Measurements from ENCODE around the gene FAM200C. TPM values are rescaled to one million over a fixed set of nuclear protein-coding genes. Genes with fewer than 3 reads are reported as not detected.

Gene FAM200C
- polyA plus RNA-seq, 3 donors, result 0.08 to 0.39 TPM; not detected in 1

DNA sequence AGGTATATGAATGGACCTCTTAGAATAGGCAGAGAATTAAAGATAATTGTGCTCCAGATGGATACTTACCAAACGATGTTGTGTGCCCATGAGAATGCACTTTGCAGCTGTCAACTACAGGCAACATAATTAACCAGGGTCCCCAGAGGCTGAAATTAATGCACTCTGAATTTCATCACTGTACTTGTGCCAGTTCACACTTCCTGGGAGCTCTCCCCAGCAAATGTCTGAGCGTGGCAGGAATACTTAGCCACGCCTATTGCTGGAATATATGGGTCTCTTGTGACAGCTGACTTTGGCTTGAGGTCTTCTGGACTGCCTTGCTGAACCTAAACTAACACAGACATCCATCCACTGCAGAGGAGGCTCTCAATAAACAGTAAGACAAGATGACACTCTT, 17.5 kb downstream of the FAM200C start:
- Histone ChIP-seq H3K27me3 (ENCODE audit: control insufficient read depth in 2 of 2, insufficient read depth in 2 of 2, low read length in 2 of 2) (peaks cover 0 to 2% of the 10 kb centered on the region in 2 donors), H3K9me3 (replicated peaks in 1 of 2; ENCODE audit: control insufficient read depth in 1 of 2, insufficient read depth in 1 of 2, low read length in 2 of 2) (peaks cover 3 to 4% of the 10 kb centered on the region in 2 donors), H3K79me2 (ENCODE audit: insufficient read depth, low read length) (no peaks in the 10 kb centered on the region), H3K4me2 (replicated peaks; ENCODE audit: extremely low read depth, low read length, poor library complexity, severe bottlenecking) (no peak overlapping the region), H4K20me1 (ENCODE audit: insufficient read depth, low read length) (no peaks in the 10 kb centered on the region), H2AFZ (ENCODE audit: insufficient read depth, low read depth, low read length, poor library complexity, severe bottlenecking) (no peak overlapping the region), H3K4me1 (ENCODE audit: control insufficient read depth in 1 of 2, insufficient read depth in 2 of 2, low read length in 2 of 2) (no peaks in the 10 kb centered on the region), H3K9ac (ENCODE audit: insufficient read depth, low read length, poor library complexity, severe bottlenecking) (no peak overlapping the region), H3K36me3 (replicated peaks in 1 of 2; ENCODE audit: control insufficient read depth in 1 of 2, insufficient read depth in 2 of 2, low read length in 2 of 2) (no peaks in the 10 kb centered on the region), H3K4me3 (replicated peaks in 1 of 3; ENCODE audit: low read depth in 2 of 3, low read length in 3 of 3) (no peak overlapping the region), H3K27ac (ENCODE audit: low read depth in 1 of 2, low read length in 2 of 2) (no peak overlapping the region)
- Mint-ChIP-seq H3K27ac (no peak overlapping the region), H3K9me3 (peaks cover 0 to 8% (median 6%) of the 10 kb centered on the region in 7 donors), H3K36me3 (no peaks in the 10 kb centered on the region), H3K27me3 (ENCODE audit: low read depth in 3 of 3) (peaks cover 2 to 12% (median 3%) of the 10 kb centered on the region in 3 donors), H3K4me1 (peaks cover 4% of the 10 kb centered on the region), H3K4me3 (no peak overlapping the region)
- TF ChIP-seq CTCF (IDR thresholded peaks at IDR 0.05), result no peak
- intact Hi-C loops (cut with micrococcal nuclease), result no loop called here
- WGBS (ENCODE audit: insufficient coverage), result 80% methylated on average over 1 of the region's 3 CpGs
- DNase-seq, result no peak

DNA sequence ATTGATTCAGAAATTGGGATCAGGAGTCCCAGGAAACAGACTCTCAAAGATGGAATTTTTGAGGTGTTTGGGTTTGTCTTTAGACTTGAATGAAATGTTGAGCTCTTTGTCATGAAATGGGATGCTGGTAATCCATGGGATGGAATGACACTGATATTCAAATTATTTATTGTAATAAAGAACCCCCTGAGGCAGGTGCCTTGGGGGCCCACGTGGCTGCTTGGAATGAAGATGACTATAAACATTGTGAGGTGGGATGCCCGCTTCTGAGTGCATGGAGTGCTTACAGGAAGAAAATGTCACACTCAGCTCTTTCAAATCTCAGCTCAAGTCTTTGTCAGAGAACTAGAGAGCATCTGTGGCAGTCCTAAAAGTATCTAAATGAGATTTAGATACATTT, 19.8 kb downstream of the FAM200C start:
- H2AFZ ChIP-seq (ENCODE audit: insufficient read depth, low read depth, low read length, poor library complexity, severe bottlenecking), result no peak overlapping the region
- peaks cover 7 to 24% (median 9%) of the 10 kb centered on the region in 3 donors for H3K27me3 Mint-ChIP-seq (ENCODE audit: low read depth in 3 of 3)
- H3K4me1 Mint-ChIP-seq, result peaks cover 4% of the 10 kb centered on the region
- H3K36me3 ChIP-seq (replicated peaks in 1 of 2; ENCODE audit: control insufficient read depth in 1 of 2, insufficient read depth in 2 of 2, low read length in 2 of 2), result no peaks in the 10 kb centered on the region
- no peaks in the 10 kb centered on the region for H3K9me3 ChIP-seq (replicated peaks in 1 of 2; ENCODE audit: control insufficient read depth in 1 of 2, insufficient read depth in 1 of 2, low read length in 2 of 2)
- no peak overlapping the region for H3K4me3 ChIP-seq (replicated peaks in 1 of 3; ENCODE audit: low read depth in 2 of 3, low read length in 3 of 3)
- H3K9me3 Mint-ChIP-seq, result no peaks in the 10 kb centered on the region
- no peak overlapping the region for H3K4me2 ChIP-seq (replicated peaks; ENCODE audit: extremely low read depth, low read length, poor library complexity, severe bottlenecking)
- H3K79me2 ChIP-seq (ENCODE audit: insufficient read depth, low read length), result no peaks in the 10 kb centered on the region
- no peaks in the 10 kb centered on the region for H3K36me3 Mint-ChIP-seq
- no CpG with 5 or more reads among the region's 2 CpGs for WGBS (ENCODE audit: insufficient coverage)
- intact Hi-C loops (cut with micrococcal nuclease), result no loop called here
- H3K27ac Mint-ChIP-seq, result no peak overlapping the region
- no peaks in the 10 kb centered on the region for H3K4me1 ChIP-seq (ENCODE audit: control insufficient read depth in 1 of 2, insufficient read depth in 2 of 2, low read length in 2 of 2)
- H4K20me1 ChIP-seq (ENCODE audit: insufficient read depth, low read length), result no peaks in the 10 kb centered on the region
- TF ChIP-seq CTCF (IDR thresholded peaks at IDR 0.05), result no peak
- no peak overlapping the region for H3K9ac ChIP-seq (ENCODE audit: insufficient read depth, low read length, poor library complexity, severe bottlenecking)
- H3K27ac ChIP-seq (ENCODE audit: low read depth in 1 of 2, low read length in 2 of 2), result no peak overlapping the region
- DNase-seq, result no peak
- H3K27me3 ChIP-seq (ENCODE audit: control insufficient read depth in 2 of 2, insufficient read depth in 2 of 2, low read length in 2 of 2), result peaks cover 4 to 7% of the 10 kb centered on the region in 2 donors
- no peak overlapping the region for H3K4me3 Mint-ChIP-seq

All from CD14-positive monocyte (primary cell).